ENCODE data around the gene SOD3.

The SOD3 gene

GRCh38 chr4:24845902-24846301 lies 50.5 kb downstream of the SOD3 start:
- peak in 1 of 2 experiments; percentile 13 for DNase-seq

GRCh38 chr4:24846716-24847115 lies 51.3 kb downstream of the SOD3 start:
- DNase-seq, result peak; percentile 27 to 58

GRCh38 chr4:24849351-24849750 lies 54.0 kb downstream of the SOD3 start:
- DNase-seq, result no peak

GRCh38 chr4:24849756-24850155 lies 54.4 kb downstream of the SOD3 start:
- no peak for DNase-seq

All from NCI-H526 (cell line).